ENCODE data around the gene MOB4. TPM values are rescaled to one million over a fixed set of nuclear protein-coding genes. Genes with fewer than 3 reads are reported as not detected.

MOB4 gene
- total RNA-seq, 2 donors from 2014 or later, result 17.5 to 27.2 TPM

- no peak overlapping the region for H3K4me3 ChIP-seq
- no peak for TF ChIP-seq CTCF (IDR thresholded peaks at IDR 0.05)
- H3K27me3 ChIP-seq (replicated peaks; ENCODE audit: insufficient read depth), result no peaks in the 10 kb centered on the region
- ATAC-seq (ENCODE audit: insufficient number of reproducible peaks, low FRiP score, low read depth), result no peak
- H3K9me3 ChIP-seq, result no peaks in the 10 kb centered on the region
- no peaks in the 10 kb centered on the region for H3K36me3 ChIP-seq
- no peak for DNase-seq (ENCODE audit: low spot score)
- H3K27ac ChIP-seq, result no peak overlapping the region
- H3K4me1 ChIP-seq (ENCODE audit: control insufficient read depth in 1 of 2, low read depth in 2 of 2), result no peaks in the 10 kb centered on the region
These were observed 75.6 kb downstream of the MOB4 start for GRCh38 chr2:197591339-197592072.

GRCh38 chr2:197596766-197597165 is 80.9 kb downstream of the MOB4 start:
- no peak for TF ChIP-seq CTCF (IDR thresholded peaks at IDR 0.05)
- no peak for ATAC-seq (ENCODE audit: insufficient number of reproducible peaks, low FRiP score, low read depth)
- no peaks in the 10 kb centered on the region for H3K36me3 ChIP-seq
- no peaks in the 10 kb centered on the region for H3K9me3 ChIP-seq
- H3K4me3 ChIP-seq, result no peak overlapping the region
- no peak for DNase-seq (ENCODE audit: low spot score)
- H3K27ac ChIP-seq, result no peak overlapping the region
- no peaks in the 10 kb centered on the region for H3K27me3 ChIP-seq (replicated peaks; ENCODE audit: insufficient read depth)
- H3K4me1 ChIP-seq (ENCODE audit: control insufficient read depth in 1 of 2, low read depth in 2 of 2), result no peaks in the 10 kb centered on the region

- H3K27me3 ChIP-seq (replicated peaks; ENCODE audit: insufficient read depth), result no peaks in the 10 kb centered on the region
- no peaks in the 10 kb centered on the region for H3K4me1 ChIP-seq (ENCODE audit: control insufficient read depth in 1 of 2, low read depth in 2 of 2)
- no peak for DNase-seq (ENCODE audit: low spot score)
- H3K4me3 ChIP-seq, result no peak overlapping the region
- H3K36me3 ChIP-seq, result no peaks in the 10 kb centered on the region
- no peak for TF ChIP-seq CTCF (IDR thresholded peaks at IDR 0.05)
- no peak for ATAC-seq (ENCODE audit: insufficient number of reproducible peaks, low FRiP score, low read depth)
- H3K27ac ChIP-seq, result no peak overlapping the region
- no peaks in the 10 kb centered on the region for H3K9me3 ChIP-seq
These were observed 81.3 kb downstream of the MOB4 start for GRCh38 chr2:197597166-197597565.

GRCh38 chr2:197598450-197598849 is 82.6 kb downstream of the MOB4 start:
- ATAC-seq (ENCODE audit: insufficient number of reproducible peaks, low FRiP score, low read depth), result no peak
- no peak for DNase-seq (ENCODE audit: low spot score)
- no peaks in the 10 kb centered on the region for H3K9me3 ChIP-seq
- TF ChIP-seq CTCF (IDR thresholded peaks at IDR 0.05), result no peak
- no peaks in the 10 kb centered on the region for H3K4me1 ChIP-seq (ENCODE audit: control insufficient read depth in 1 of 2, low read depth in 2 of 2)
- no peaks in the 10 kb centered on the region for H3K27me3 ChIP-seq (replicated peaks; ENCODE audit: insufficient read depth)
- H3K27ac ChIP-seq, result no peak overlapping the region
- no peak overlapping the region for H3K4me3 ChIP-seq
- no peaks in the 10 kb centered on the region for H3K36me3 ChIP-seq

GRCh38 chr2:197599285-197599965 is 83.6 kb downstream of the MOB4 start:
- TF ChIP-seq CTCF (IDR thresholded peaks at IDR 0.05), result no peak
- Histone ChIP-seq H3K36me3 (no peaks in the 10 kb centered on the region), H3K4me3 (no peak overlapping the region), H3K9me3 (no peaks in the 10 kb centered on the region), H3K27ac (no peak overlapping the region), H3K27me3 (replicated peaks; ENCODE audit: insufficient read depth) (no peaks in the 10 kb centered on the region), H3K4me1 (ENCODE audit: control insufficient read depth in 1 of 2, low read depth in 2 of 2) (no peaks in the 10 kb centered on the region)
- DNase-seq (ENCODE audit: low spot score) (no peak), ATAC-seq (ENCODE audit: insufficient number of reproducible peaks, low FRiP score, low read depth) (no peak)
